ENCODE results near the gene HJURP. TPM values are rescaled to one million over a fixed set of nuclear protein-coding genes. Genes with fewer than 3 reads are reported as not detected.

HJURP gene, protein sequence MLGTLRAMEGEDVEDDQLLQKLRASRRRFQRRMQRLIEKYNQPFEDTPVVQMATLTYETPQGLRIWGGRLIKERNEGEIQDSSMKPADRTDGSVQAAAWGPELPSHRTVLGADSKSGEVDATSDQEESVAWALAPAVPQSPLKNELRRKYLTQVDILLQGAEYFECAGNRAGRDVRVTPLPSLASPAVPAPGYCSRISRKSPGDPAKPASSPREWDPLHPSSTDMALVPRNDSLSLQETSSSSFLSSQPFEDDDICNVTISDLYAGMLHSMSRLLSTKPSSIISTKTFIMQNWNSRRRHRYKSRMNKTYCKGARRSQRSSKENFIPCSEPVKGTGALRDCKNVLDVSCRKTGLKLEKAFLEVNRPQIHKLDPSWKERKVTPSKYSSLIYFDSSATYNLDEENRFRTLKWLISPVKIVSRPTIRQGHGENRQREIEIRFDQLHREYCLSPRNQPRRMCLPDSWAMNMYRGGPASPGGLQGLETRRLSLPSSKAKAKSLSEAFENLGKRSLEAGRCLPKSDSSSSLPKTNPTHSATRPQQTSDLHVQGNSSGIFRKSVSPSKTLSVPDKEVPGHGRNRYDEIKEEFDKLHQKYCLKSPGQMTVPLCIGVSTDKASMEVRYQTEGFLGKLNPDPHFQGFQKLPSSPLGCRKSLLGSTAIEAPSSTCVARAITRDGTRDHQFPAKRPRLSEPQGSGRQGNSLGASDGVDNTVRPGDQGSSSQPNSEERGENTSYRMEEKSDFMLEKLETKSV
- total RNA-seq = 2.7 and 62.2 TPM in 2 replicates

DNA sequence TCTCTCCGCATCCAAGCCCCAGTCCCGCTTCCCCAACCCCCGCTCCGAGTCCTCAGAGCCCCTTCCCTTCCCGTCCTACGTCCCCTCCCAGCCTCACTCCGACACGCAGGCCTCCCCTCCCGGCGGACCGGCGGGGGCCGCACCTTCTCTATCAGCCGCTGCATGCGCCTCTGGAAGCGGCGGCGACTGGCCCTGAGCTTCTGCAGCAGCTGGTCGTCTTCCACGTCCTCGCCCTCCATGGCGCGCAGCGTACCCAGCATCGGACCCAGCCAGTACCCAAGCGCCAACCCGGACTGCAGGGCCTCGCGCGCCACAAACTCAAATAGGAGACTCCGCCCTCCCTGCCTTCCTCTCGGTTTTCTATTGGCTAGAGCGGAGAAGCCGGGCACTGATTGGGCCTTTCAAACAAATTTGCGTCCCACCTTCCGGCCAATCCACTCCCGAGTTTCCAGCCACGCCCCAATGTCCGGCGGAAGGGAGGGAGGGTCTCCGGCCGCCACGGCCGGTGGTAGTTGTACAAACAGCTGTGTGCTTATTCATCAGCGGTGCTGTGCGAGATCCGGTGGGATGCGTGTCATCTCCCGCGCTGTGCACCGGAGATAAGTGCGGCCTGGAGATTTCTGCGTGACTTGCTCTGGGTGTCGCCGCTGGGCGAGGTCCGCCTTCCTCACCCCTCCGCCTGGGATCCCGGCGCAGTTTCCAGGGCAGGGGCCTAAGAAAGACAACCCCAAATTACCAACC lies at the start of gene HJURP:
HJURP (minus strand) TSS at position 295 of the 741 bp plus-strand sequence; CDS start at position 260, 35 bp downstream.

DNA sequence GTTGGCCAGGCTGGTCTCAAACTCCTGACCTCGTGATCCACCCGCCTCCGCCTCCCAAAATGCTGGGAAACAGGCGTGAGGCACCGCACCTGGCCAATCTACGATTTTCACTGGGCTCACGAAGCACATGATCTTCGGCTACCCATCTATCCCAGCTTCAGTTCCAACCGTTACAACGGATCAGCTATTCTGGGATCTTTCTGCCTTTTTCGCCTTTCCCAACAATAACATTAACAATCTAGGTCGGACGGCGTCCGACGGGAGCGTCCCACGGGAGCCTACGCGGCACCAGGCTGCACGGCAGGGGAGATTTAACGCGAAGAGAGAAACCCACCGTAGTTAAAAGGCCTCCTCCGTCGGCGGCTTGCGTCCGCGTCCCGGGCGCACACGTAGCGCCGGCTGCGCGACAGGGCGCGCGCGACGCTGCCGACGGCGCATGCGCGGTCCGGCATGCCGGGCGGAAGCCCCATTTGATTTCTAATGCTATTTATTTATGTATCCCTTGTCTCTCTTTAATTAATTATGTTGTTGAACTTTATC lies 13.7 kb upstream of the HJURP start, which contains the start of gene MSL3B:
MSL3B (minus strand) TSS at position 394 of the 540 bp plus-strand sequence.

Other genes starting within 250 kb of the HJURP start
- gene UGT1A8, start 236.9 kb downstream of the HJURP start, total RNA-seq = not detected in 2 replicates
- not detected in 2 replicates for gene UGT1A10, start 218.1 kb downstream of the HJURP start, total RNA-seq
- gene UGT1A9, start 182.6 kb downstream of the HJURP start, total RNA-seq = 0.13 and 0.16 TPM in 2 replicates
- not detected in 2 replicates for gene UGT1A7, start 172.6 kb downstream of the HJURP start, total RNA-seq
- gene UGT1A6, start 161.6 kb downstream of the HJURP start, total RNA-seq = 0.65 and 7.6 TPM in 2 replicates
- gene UGT1A5, start 141.6 kb downstream of the HJURP start, total RNA-seq = not detected in 2 replicates
- gene UGT1A4, start 135.8 kb downstream of the HJURP start, total RNA-seq = not detected in 2 replicates
- not detected in 2 replicates for gene UGT1A3, start 125.5 kb downstream of the HJURP start, total RNA-seq
- gene UGT1A1, start 94.3 kb downstream of the HJURP start, total RNA-seq = 0.13 TPM in 1 of 2 replicates, not detected in the other
- gene MROH2A, start 76.2 kb downstream of the HJURP start, total RNA-seq = not detected in 2 replicates
- 0.33 and 0.38 TPM in 2 replicates for gene TRPM8, start 62.8 kb upstream of the HJURP start, total RNA-seq
- gene SPP2, start 196.2 kb upstream of the HJURP start, total RNA-seq = not detected in 2 replicates